MCF 10A (cell line): ENCODE data around the gene HM13. TPM values are rescaled to one million over a fixed set of nuclear protein-coding genes. Genes with fewer than 3 reads are reported as not detected.
"Not testable (repeated sequence)": the region's sequence is repeated elsewhere in the genome, so short reads cannot be mapped to it uniquely, and the experiment has no call there.

Source experiments
- Bru-seq: library from RNA; stranded (reverse); fragments of 400-500 nt; gene quantifications from one replicate; lab custom pipeline; 2021; lab: Mats Ljungman, UMichigan
- BruChase-seq, 2 experiments: library from RNA; stranded (reverse); fragments of 400-500 nt; gene quantifications; one replicate each; lab custom pipeline; 2021; lab: Mats Ljungman, UMichigan
- BruUV-seq: library from RNA; stranded (reverse); fragments of 400-500 nt; replicated peaks from 2 replicates; lab custom pipeline; 2021; lab: Mats Ljungman, UMichigan
- CTCF ChIA-PET: fragments of 300-600 bp; sonication (Branson Sonifier 250); formaldehyde crosslinking; extraction: SDS; loops from one replicate; lab custom pipeline; 2021; ENCODE audit warnings: antibody characterized with exemption, inconsistent platforms; lab: Yijun Ruan, JAX
- POLR2A ChIA-PET: fragments of 300-600, 350-650 bp; sonication (Branson Sonifier 250); formaldehyde crosslinking; extraction: SDS; loops from one replicate; lab custom pipeline; 2020; ENCODE audit warnings: antibody characterized with exemption, inconsistent platforms; lab: Yijun Ruan, JAX
- DNase-seq: peaks from one replicate; pipeline ENCODE4 v3.0.0-alpha.2; 2018; ENCODE audit not compliant: unreplicated experiment
- H3K27ac Mint-ChIP-seq: one replicate; pipeline ENCODE4 v1.8.0; 2022; ENCODE audit warnings: mild to moderate bottlenecking, low read depth, mixed read lengths; ENCODE audit not compliant: unreplicated experiment
- H3K27me3 Mint-ChIP-seq: one replicate; pipeline ENCODE4 v1.8.0; 2022; ENCODE audit warnings: mixed read lengths; ENCODE audit not compliant: insufficient read depth, unreplicated experiment
- H3K36me3 Mint-ChIP-seq: one replicate; pipeline ENCODE4 v1.8.0; 2022; ENCODE audit warnings: mild to moderate bottlenecking, moderate library complexity, mixed read lengths; ENCODE audit not compliant: insufficient read depth, unreplicated experiment
- H3K4me1 Mint-ChIP-seq: one replicate; pipeline ENCODE4 v1.8.0; 2022; ENCODE audit warnings: mixed read lengths; ENCODE audit not compliant: insufficient read depth, unreplicated experiment
- H3K4me3 Mint-ChIP-seq: one replicate; pipeline ENCODE4 v1.8.0; 2022; ENCODE audit warnings: mild to moderate bottlenecking, moderate library complexity, mixed read lengths; ENCODE audit not compliant: unreplicated experiment
- H3K9me3 Mint-ChIP-seq: one replicate; pipeline ENCODE4 v1.8.0; 2022; ENCODE audit warnings: mixed read lengths; ENCODE audit not compliant: unreplicated experiment
- CTCF ChIP-seq: fragments of 200-600 bp; IDR thresholded peaks from one replicate; pipeline ENCODE4 v1.8.0; 2022; ENCODE audit warnings: antibody characterized with exemption, mild to moderate bottlenecking; ENCODE audit not compliant: unreplicated experiment
- intact Hi-C: fragments of 100-400 bp; cut with micrococcal nuclease; formaldehyde crosslinking; loops from 2 replicates; pipeline ENCODE4 v1.14.1; 2022
- long read RNA-seq: library from polyadenylated mRNA; stranded (forward); transcript quantifications from one replicate; pipeline ENCODE4 v2.0.0, GENCODE V29; 2022
- total RNA-seq: library from RNA; stranded (reverse); gene quantifications from 2 replicates; pipeline ENCODE4 v1.2.3, GENCODE V29; 2022

The HM13 gene
- total RNA-seq (276 and 338 TPM in 2 replicates), Bru-seq, nascent RNA (percentile 93 among the genes with signal in this experiment), BruChase-seq, experiment 1, labeled RNA remaining after a 6-hour chase (percentile 88 among the genes with signal in this experiment), BruChase-seq, experiment 2, labeled RNA remaining after a 2-hour chase (percentile 92 among the genes with signal in this experiment)
- long read RNA-seq, transcript HM13-202 (12 exons, 1,606 nt) = major isoform, 629 of 832 reads
- long read RNA-seq, transcript HM13-204 (13 exons, 3,810 nt) = minor isoform, 20 of 832 reads
- long read RNA-seq, transcript HM13-224 (3 exons, 3,932 nt) = minor isoform, 5 of 832 reads
- long read RNA-seq, transcript HM13-201 (13 exons, 1,809 nt) = minor isoform, 24 of 832 reads
- long read RNA-seq, partial matches to known transcripts = 29 of 832 reads
- long read RNA-seq, other reads (novel, unspliced or antisense) = 122 of 832 reads

DNA sequence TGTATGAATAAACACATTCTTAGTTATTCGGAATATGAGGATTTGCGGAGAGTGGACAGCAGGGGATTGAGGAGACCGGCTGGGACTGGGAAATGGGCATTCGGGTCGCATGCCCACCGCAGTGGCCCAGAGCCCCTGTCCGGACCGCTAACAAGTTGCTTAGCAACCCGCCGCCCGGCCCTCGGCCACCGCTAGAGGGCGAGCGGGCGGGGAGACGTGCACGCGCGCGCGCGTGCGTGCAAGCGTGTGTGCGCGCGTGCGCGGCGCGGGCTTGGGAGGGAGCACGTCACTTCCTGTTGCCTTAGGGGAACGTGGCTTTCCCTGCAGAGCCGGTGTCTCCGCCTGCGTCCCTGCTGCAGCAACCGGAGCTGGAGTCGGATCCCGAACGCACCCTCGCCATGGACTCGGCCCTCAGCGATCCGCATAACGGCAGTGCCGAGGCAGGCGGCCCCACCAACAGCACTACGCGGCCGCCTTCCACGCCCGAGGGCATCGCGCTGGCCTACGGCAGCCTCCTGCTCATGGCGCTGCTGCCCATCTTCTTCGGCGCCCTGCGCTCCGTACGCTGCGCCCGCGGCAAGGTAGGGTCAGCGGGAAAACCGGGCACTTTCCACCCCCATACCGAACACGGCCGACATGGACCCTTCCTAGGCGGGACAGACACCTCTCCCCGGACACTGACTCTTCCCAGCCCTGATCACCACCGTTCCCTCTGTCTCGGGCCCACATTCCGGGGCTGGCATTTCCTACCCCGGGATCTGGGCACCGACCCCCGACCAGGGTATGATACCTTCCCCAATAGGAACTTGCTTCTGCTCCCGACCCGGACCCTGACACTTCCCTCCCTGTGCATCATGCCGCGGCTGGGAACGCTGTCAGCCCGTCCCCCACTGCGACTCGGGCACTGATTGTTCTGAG is at the start of gene HM13:
Gene HM13, plus strand, starts transcription at position 289 of the 918 bp plus-strand sequence. Its CDS starts 110 bp downstream, at position 399.
- no peak within 1 kb of the TSS for H3K27ac Mint-ChIP-seq
- intact Hi-C loops = loop anchor here (2.0 kb wide), 1 partner anchor 46 kb away; no protein-coding TSS in a partner anchor
- H3K9me3 Mint-ChIP-seq = peaks cover under 1% of the 10 kb centered on the region
- H3K36me3 Mint-ChIP-seq = no peaks in the 10 kb centered on the region
- no peaks in the 10 kb centered on the region for H3K4me1 Mint-ChIP-seq
- POLR2A ChIA-PET = interaction anchor here (0.6 to 1.5 kb wide), 6 partner anchors 23 to 1167 kb away, joined by 3 to 5 read pairs (median 3); no protein-coding TSS in a partner anchor
- BruUV-seq = no TSS peak
- peak; percentile 97 for TF ChIP-seq CTCF
- CTCF ChIA-PET = interaction anchor here (0.5 to 5.3 kb wide), 20 partner anchors 11 to 1663 kb away, joined by 3 to 60 read pairs (median 5); partner anchors contain the start of gene DEFB118
- DNase-seq = peak; percentile 91
- no peak within 1 kb of the TSS for H3K4me3 Mint-ChIP-seq
- H3K27me3 Mint-ChIP-seq = no peaks in the 10 kb centered on the region

DNA sequence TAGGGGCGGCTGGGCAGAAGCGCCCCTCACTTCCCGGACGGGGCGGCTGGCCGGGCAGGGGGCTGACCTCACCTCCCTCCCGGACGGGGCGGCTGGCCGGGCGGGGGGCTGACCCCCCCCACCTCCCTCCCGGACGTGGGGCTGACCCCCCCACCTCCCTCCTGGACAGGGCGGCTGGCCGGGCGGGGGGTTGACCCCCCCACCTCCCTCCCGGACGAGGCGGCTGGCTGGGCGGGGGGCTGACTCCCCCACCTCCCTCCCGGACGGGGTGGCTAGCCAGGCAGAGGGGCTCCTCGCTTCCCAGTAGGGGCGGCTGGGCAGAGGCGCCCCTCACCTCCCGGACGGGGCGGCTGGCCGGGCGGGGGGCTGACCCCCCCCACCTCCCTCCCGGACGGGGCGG is 43.3 kb upstream of the HM13 start:
- POLR2A ChIA-PET, H3K4me3 Mint-ChIP-seq, H3K9me3 Mint-ChIP-seq, CTCF ChIA-PET, intact Hi-C loops, BruUV-seq, H3K4me1 Mint-ChIP-seq, H3K27ac Mint-ChIP-seq, DNase-seq, H3K36me3 Mint-ChIP-seq: not testable (repeated sequence)
- H3K27me3 Mint-ChIP-seq = peaks cover 11% of the 10 kb centered on the region

DNA sequence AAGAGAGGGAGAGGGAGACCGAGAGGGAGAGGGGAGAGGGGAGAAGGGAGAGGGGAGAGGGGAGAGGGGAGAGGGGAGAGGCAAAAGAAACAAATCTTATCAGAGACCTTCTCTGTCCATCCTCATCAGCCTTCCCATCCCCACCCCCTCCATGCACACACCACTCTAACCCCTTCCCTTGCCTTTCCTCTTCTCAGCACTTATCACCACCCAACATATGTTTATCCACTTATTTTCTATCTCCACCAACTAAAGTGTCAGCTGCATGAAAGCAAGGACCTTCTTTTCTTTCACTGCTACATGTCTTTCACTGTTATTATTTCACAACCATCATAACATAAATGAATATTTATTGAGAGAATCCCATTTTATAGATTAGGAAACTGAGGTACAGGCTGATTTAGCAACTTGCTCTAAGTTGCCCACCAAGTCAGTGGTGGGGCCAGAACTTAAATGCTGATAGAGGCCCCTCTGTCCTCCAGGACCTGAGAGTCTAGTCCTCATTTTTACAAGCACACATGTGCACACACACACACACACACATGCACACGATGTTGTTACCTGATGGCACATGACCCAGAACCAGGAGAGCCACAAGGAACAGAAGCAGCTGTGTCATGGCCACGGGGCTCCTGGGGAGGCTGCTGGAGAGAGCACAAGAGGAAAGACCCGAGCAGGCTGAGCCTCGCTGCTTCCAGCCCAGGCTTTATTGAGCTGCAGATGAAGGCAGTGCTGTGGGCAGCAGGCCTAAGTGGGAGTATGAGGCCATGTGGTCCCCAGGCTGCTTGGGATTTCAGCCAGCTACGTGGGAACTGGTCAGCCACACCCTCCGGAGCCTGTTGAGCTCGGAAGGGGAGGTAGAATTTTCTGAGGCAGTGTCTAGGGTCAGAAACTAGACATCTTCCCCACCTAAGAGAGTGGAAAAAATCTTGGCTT is 41.6 kb upstream of the HM13 start:
- H3K27ac Mint-ChIP-seq = no peak overlapping the region
- H3K9me3 Mint-ChIP-seq = no peaks in the 10 kb centered on the region
- intact Hi-C loops = no loop called here
- H3K4me1 Mint-ChIP-seq = peaks cover 15% of the 10 kb centered on the region
- no peak for TF ChIP-seq CTCF
- DNase-seq = no peak
- ChIA-PET POLR2A (interaction anchor here (1.4 kb wide), 1 partner anchor 9 kb away, joined by 4 read pairs; no protein-coding TSS in a partner anchor), CTCF (interaction anchor here (0.8 to 6.4 kb wide), 3 partner anchors 13 to 60 kb away, joined by 5 to 54 read pairs (median 33); no protein-coding TSS in a partner anchor)
- H3K36me3 Mint-ChIP-seq = no peaks in the 10 kb centered on the region
- no peak overlapping the region for H3K4me3 Mint-ChIP-seq
- BruUV-seq = no TSS peak
- H3K27me3 Mint-ChIP-seq = peaks cover 9% of the 10 kb centered on the region
